ENCODE data around the gene LRRC9. TPM values are rescaled to one million over a fixed set of nuclear protein-coding genes. Genes with fewer than 3 reads are reported as not detected.
A peak's percentile ranks its signal among the peaks of the same experiment; 100 is the strongest.
"Not testable (repeated sequence)": the region's sequence is repeated elsewhere in the genome, so short reads cannot be mapped to it uniquely, and the experiment has no call there.

The LRRC9 gene
- total and polyA plus RNA-seq, 11 donors, result 0.01 to 0.66 (median 0.48) TPM; not detected in 7

DNA sequence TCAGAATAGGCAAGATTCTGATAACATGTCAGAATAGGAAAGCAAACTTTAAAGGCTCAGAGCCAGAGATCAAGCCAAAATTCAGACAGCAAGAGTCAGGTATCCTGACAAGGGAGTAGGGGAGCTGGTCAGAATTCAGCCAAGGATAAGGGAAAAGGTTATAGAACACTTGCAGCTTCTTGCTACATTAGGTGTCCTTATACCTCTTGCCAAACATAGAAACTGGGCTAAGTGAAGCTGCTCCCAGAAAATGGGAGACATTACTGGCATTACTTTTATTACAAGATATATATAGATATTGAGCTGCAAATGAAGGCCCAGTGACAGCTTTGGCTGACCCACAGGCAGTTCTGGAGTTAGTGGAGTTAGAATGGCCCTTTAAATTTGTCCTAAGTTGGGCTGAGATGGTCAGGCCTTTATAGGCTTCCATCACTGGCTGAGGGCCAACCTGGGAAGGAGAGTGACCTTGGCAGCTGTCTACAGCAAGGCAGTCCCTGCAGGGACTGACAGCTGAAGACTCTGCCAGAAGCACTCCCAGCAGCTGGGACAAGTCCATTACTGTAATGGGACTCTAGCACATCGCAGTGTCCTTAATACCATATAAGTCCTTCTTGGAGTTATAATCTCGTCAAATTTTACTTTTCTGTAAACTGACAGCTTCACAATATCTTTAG is 83.0 kb downstream of the LRRC9 start:
- Histone ChIP-seq H3K36me3 (no peaks in the 10 kb centered on the region), H3K4me3 (no peak overlapping the region), H3K4me1 (peaks cover 0 to 14% (median 6%) of the 10 kb centered on the region in 12 donors), H3K27me3 (no peaks in the 10 kb centered on the region), H3K9me3 (no peaks in the 10 kb centered on the region), H3K27ac (peak overlapping the region in 9 of 12 donors; percentile 41 to 68 (median 58))
- ATAC-seq (peak; percentile 99), DNase-seq (peak; percentile 81 to 92 (median 86))
- WGBS, 4 donors, result 21 to 28% (median 26%) methylated on average over 2 of the region's 2 CpGs
- no peak for TF ChIP-seq POLR2A (IDR thresholded peaks at IDR 0.05)
- TF ChIP-seq, protein P1, sequence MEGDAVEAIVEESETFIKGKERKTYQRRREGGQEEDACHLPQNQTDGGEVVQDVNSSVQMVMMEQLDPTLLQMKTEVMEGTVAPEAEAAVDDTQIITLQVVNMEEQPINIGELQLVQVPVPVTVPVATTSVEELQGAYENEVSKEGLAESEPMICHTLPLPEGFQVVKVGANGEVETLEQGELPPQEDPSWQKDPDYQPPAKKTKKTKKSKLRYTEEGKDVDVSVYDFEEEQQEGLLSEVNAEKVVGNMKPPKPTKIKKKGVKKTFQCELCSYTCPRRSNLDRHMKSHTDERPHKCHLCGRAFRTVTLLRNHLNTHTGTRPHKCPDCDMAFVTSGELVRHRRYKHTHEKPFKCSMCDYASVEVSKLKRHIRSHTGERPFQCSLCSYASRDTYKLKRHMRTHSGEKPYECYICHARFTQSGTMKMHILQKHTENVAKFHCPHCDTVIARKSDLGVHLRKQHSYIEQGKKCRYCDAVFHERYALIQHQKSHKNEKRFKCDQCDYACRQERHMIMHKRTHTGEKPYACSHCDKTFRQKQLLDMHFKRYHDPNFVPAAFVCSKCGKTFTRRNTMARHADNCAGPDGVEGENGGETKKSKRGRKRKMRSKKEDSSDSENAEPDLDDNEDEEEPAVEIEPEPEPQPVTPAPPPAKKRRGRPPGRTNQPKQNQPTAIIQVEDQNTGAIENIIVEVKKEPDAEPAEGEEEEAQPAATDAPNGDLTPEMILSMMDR (IDR thresholded peaks at IDR 0.05), result no peak
- intact Hi-C loops (cut with DNase I), result no loop called here

DNA sequence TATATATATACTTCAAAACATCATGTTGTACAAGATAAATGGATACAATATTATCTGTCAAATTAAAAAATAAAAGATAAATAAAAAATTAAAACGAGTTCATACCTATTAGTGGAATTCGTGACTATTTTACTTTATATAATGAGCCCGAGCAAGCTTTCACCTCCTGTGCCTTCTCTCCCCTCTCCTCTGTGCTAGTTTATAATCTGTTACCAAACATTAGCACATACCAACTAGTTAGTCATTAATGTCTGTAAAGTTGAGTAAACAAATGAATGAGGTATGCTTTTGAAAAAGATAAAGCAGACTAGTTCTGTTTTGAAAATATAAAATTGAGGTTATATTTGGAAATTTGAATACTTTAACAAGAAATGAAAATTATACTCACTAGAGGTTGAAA is 84.0 kb downstream of the LRRC9 start:
- WGBS, 4 donors, result 61 to 76% (median 64%) methylated on average over 3 of the region's 3 CpGs
- intact Hi-C loops (cut with DNase I), result no loop called here
- Histone ChIP-seq H3K9me3 (no peaks in the 10 kb centered on the region), H3K4me1 (peaks cover 0 to 11% (median 1%) of the 10 kb centered on the region in 12 donors), H3K27ac (peak overlapping the region in 4 of 12 donors; percentile 54 to 64 (median 61)), H3K27me3 (no peaks in the 10 kb centered on the region), H3K4me3 (no peak overlapping the region), H3K36me3 (no peaks in the 10 kb centered on the region)
- DNase-seq (no peak), ATAC-seq (no peak)
- TF ChIP-seq POLR2A (IDR thresholded peaks at IDR 0.05), result no peak
- TF ChIP-seq, protein P1 (IDR thresholded peaks at IDR 0.05), result no peak

DNA sequence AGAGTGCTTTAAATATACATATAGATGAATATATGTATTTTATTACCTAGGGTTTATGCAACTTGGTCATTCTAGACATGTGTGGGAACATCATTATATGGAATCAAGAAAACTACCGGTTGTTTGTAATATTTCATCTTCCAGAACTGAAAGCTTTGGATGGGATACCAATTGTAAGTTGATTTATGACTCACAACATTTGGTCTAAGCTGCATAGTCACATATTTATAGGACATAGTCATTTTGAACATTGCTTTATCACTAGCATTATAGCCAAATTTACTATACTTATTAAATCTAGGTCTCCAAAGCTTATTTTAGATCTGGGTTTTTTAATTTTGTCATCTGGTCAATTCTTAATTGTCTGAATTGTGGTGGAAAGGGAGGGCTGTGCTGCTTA is 88.1 kb downstream of the LRRC9 start:
- 69 to 81% (median 77%) methylated on average over 1 of the region's 1 CpG for WGBS, 4 donors
- Histone ChIP-seq H3K4me3 (no peak overlapping the region), H3K36me3 (no peaks in the 10 kb centered on the region), H3K27ac (no peak overlapping the region), H3K4me1 (peaks cover 0 to 7% (median 0%) of the 10 kb centered on the region in 12 donors), H3K9me3 (peaks cover 0 to 4% (median 0%) of the 10 kb centered on the region in 12 donors), H3K27me3 (no peaks in the 10 kb centered on the region)
- DNase-seq (no peak), ATAC-seq (no peak)
- TF ChIP-seq, protein P1 (IDR thresholded peaks at IDR 0.05), result no peak
- TF ChIP-seq POLR2A (IDR thresholded peaks at IDR 0.05), result no peak
- intact Hi-C loops (cut with DNase I), result no loop called here

DNA sequence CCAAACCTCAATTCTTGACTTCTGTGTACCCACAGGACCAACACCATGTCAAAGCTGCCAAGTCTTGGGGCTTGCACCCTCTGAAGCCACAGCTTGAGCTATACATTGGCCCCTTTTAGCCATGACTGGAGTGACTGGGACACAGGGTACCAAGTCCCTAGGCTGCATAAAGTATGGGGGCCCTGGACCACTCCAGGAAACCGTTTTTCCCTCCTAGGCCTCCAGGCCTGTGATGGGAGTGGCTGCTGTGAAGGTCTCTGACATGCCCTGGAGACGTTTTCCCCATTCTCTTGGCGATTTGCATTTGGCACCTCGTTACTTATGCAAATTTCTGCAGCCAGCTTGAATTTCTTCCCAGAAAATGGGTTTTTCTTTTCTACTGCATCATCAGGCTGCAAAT is 90.3 kb downstream of the LRRC9 start:
- H3K4me1 ChIP-seq; H3K27ac ChIP-seq; DNase-seq; intact Hi-C loops (cut with DNase I); H3K27me3 ChIP-seq; H3K4me3 ChIP-seq; H3K36me3 ChIP-seq; ATAC-seq: not testable (repeated sequence)
- H3K9me3 ChIP-seq, result peaks cover 0 to 12% (median 0%) of the 10 kb centered on the region in 12 donors
- WGBS, 4 donors, result 31 to 49% (median 38%) methylated on average over 4 of the region's 4 CpGs

DNA sequence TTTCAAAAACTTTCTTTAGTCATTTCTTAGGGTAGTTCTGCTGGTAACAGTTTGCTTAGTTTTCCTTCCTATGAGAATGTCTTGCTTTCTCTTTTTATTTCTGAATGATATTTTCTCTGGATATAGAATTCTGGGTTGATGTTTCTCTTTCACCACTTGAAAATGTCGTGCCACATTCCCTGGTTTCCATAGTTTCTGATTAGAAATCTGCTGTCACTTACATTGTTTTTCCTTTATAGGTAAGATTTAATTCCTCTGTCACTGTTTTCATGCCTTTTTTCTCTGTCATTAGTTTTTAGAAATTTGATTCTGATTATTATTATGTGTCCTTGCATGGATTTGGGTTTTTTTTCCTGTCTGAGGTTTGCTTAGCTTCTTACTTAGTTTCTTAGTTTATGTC is 94.5 kb downstream of the LRRC9 start:
- no peaks in the 10 kb centered on the region for H3K4me1 ChIP-seq
- TF ChIP-seq POLR2A (IDR thresholded peaks at IDR 0.05), result no peak
- TF ChIP-seq, protein P1 (IDR thresholded peaks at IDR 0.05), result no peak
- H3K27ac ChIP-seq, result no peak overlapping the region
- peaks cover 0 to 12% (median 0%) of the 10 kb centered on the region in 12 donors for H3K9me3 ChIP-seq
- no peaks in the 10 kb centered on the region for H3K36me3 ChIP-seq
- no peak overlapping the region for H3K4me3 ChIP-seq
- no peaks in the 10 kb centered on the region for H3K27me3 ChIP-seq
- no peak for DNase-seq
- WGBS, 4 donors, result 45 to 67% (median 48%) methylated on average over 1 of the region's 1 CpG
- intact Hi-C loops (cut with DNase I), result no loop called here
- ATAC-seq, result no peak

Measured in heart left ventricle (tissue), 16 donors.